Measurements from ENCODE around the gene ITK. TPM values are rescaled to one million over a fixed set of nuclear protein-coding genes. Genes with fewer than 3 reads are reported as not detected.
"Not testable (repeated sequence)": the region's sequence is repeated elsewhere in the genome, so short reads cannot be mapped to it uniquely, and the experiment has no call there.

Gene ITK
- total RNA-seq, 1 donor from 2014 or later = 0.18 TPM

GRCh38 chr5:157175071-157175612, 5.5 kb upstream of the ITK start:
- POLR2A ChIA-PET = interaction anchor here (1.2 kb wide), 1 partner anchor 43 kb away, joined by 3 read pairs; no protein-coding TSS in a partner anchor
- Mint-ChIP-seq H3K4me3 (no peak overlapping the region), H3K36me3 (ENCODE audit: low read depth) (no peaks in the 10 kb centered on the region), H3K27ac (no peak overlapping the region), H3K27me3 (no peaks in the 10 kb centered on the region), H3K4me1 (peaks cover 27% of the 10 kb centered on the region), H3K9me3 (peaks cover 8% of the 10 kb centered on the region)
- ATAC-seq (ENCODE audit: low read depth) = no peak
- intact Hi-C loops (cut with micrococcal nuclease) = no loop called here
- DNase-seq = no peak
- TF ChIP-seq, protein P1, sequence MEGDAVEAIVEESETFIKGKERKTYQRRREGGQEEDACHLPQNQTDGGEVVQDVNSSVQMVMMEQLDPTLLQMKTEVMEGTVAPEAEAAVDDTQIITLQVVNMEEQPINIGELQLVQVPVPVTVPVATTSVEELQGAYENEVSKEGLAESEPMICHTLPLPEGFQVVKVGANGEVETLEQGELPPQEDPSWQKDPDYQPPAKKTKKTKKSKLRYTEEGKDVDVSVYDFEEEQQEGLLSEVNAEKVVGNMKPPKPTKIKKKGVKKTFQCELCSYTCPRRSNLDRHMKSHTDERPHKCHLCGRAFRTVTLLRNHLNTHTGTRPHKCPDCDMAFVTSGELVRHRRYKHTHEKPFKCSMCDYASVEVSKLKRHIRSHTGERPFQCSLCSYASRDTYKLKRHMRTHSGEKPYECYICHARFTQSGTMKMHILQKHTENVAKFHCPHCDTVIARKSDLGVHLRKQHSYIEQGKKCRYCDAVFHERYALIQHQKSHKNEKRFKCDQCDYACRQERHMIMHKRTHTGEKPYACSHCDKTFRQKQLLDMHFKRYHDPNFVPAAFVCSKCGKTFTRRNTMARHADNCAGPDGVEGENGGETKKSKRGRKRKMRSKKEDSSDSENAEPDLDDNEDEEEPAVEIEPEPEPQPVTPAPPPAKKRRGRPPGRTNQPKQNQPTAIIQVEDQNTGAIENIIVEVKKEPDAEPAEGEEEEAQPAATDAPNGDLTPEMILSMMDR (IDR thresholded peaks at IDR 0.05) = no peak
- CTCF ChIA-PET = no interaction called here

DNA sequence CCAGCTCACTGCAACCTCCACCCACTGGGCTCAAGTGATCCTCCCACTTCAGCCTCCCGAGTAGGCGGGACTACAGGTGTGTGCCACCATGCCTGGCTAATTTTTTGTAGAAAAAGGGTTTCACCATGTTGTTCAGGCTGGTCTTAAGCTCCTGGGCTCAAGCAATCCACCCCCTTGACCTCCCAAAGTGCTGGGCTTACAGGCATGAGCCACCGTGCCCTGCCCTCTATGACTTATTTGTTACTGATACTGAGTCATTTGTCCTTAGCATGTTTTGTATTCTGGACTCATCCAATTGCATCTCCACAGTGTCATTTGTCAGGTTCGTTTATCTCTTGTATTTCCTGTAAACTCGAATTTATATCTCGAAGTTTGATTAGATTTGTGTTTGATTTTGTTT, 2.7 kb upstream of the ITK start:
- no peak for ATAC-seq (ENCODE audit: low read depth)
- TF ChIP-seq, protein P1 (IDR thresholded peaks at IDR 0.05) = no peak
- peaks cover 9% of the 10 kb centered on the region for H3K4me1 Mint-ChIP-seq

GRCh38 chr5:157178966-157179365, 1.7 kb upstream of the ITK start:
- H3K4me1 Mint-ChIP-seq = peaks cover 6% of the 10 kb centered on the region

More for the DNA sequence above, 2.7 kb upstream of the ITK start:
- H3K4me3 Mint-ChIP-seq = no peak overlapping the region
- H3K9me3 Mint-ChIP-seq = no peaks in the 10 kb centered on the region
- intact Hi-C loops (cut with micrococcal nuclease) = no loop called here
- no peak overlapping the region for H3K27ac Mint-ChIP-seq
- CTCF ChIA-PET = no interaction called here
- DNase-seq = no peak
- no peaks in the 10 kb centered on the region for H3K36me3 Mint-ChIP-seq (ENCODE audit: low read depth)
- H3K27me3 Mint-ChIP-seq = no peaks in the 10 kb centered on the region
- POLR2A ChIA-PET = no interaction called here

GRCh38 chr5:157182143-157182757, 1.6 kb downstream of the ITK start:
- no peaks in the 10 kb centered on the region for H3K9me3 Mint-ChIP-seq
- POLR2A ChIA-PET = no interaction called here
- no peaks in the 10 kb centered on the region for H3K4me1 Mint-ChIP-seq
- no peak for DNase-seq
- intact Hi-C loops (cut with micrococcal nuclease) = no loop called here
- ATAC-seq (ENCODE audit: low read depth) = no peak
- H3K36me3 Mint-ChIP-seq (ENCODE audit: low read depth) = no peaks in the 10 kb centered on the region
- H3K27ac Mint-ChIP-seq = no peak overlapping the region
- TF ChIP-seq, protein P1 (IDR thresholded peaks at IDR 0.05) = no peak
- H3K27me3 Mint-ChIP-seq = no peaks in the 10 kb centered on the region
- no peak overlapping the region for H3K4me3 Mint-ChIP-seq
- CTCF ChIA-PET = no interaction called here

More at GRCh38 chr5:157178966-157179365, 1.7 kb upstream of the ITK start:
- ATAC-seq (ENCODE audit: low read depth) (no peak), DNase-seq (no peak)
- TF ChIP-seq, protein P1 (IDR thresholded peaks at IDR 0.05) = no peak
- Mint-ChIP-seq H3K4me3 (no peak overlapping the region), H3K36me3 (ENCODE audit: low read depth) (no peaks in the 10 kb centered on the region), H3K9me3 (no peaks in the 10 kb centered on the region), H3K27me3 (no peaks in the 10 kb centered on the region), H3K27ac (no peak overlapping the region)
- ChIA-PET CTCF (no interaction called here), POLR2A (no interaction called here)
- intact Hi-C loops (cut with micrococcal nuclease) = no loop called here

DNA sequence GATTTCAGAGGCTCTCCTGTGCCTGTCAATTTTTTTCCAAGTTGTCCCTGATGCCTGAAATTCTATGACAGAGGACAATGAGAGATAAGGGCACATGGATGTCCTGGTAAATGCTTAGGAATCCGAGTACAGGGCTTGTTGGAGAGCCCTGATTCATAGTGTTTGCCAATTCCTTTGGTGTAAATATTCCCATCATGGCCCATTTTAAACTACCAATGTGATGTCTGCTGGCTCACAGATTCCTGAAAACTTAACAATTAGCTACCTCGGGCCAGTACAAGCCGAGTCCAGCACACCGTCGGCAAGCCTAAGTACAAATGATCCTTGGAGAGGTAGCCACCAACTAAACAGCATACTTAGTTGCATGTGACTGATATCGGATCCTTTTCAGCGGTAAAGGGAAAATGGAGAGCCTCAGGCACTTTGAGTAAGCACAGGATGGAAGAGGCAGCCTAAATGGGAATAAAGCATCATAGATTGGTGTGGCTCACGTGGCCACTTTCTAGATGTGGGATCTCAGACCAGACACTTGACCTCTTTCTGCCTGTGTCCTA, 3.6 kb downstream of the ITK start:
- CTCF ChIA-PET = no interaction called here
- Mint-ChIP-seq H3K9me3 (no peaks in the 10 kb centered on the region), H3K4me1 (no peaks in the 10 kb centered on the region), H3K36me3 (ENCODE audit: low read depth) (no peaks in the 10 kb centered on the region), H3K27ac (no peak overlapping the region), H3K27me3 (no peaks in the 10 kb centered on the region), H3K4me3 (no peak overlapping the region)
- intact Hi-C loops (cut with micrococcal nuclease) = no loop called here
- POLR2A ChIA-PET = no interaction called here
- DNase-seq = no peak
- TF ChIP-seq, protein P1 (IDR thresholded peaks at IDR 0.05) = no peak
- no peak for ATAC-seq (ENCODE audit: low read depth)

GRCh38 chr5:157185122-157185521, 4.5 kb downstream of the ITK start:
- H3K4me3 Mint-ChIP-seq; ATAC-seq (ENCODE audit: low read depth); H3K36me3 Mint-ChIP-seq (ENCODE audit: low read depth); H3K27ac Mint-ChIP-seq; DNase-seq; POLR2A ChIA-PET; H3K27me3 Mint-ChIP-seq; CTCF ChIA-PET; H3K4me1 Mint-ChIP-seq; intact Hi-C loops (cut with micrococcal nuclease); H3K9me3 Mint-ChIP-seq: not testable (repeated sequence)
